Duodenal mucosa (tissue), 2 donors: Measurements from ENCODE around the gene FBXL20.

Experiments
- H3K27ac ChIP-seq: one replicate; pipeline ENCODE4 v1.7.0; 2013; ENCODE audit warnings: low read depth, low read length
- H3K27me3 ChIP-seq, 2 donors: one replicate each; pipeline ENCODE4 v1.7.0; 2013; ENCODE audit warnings: low read length in 2 of 2, control low read depth in 1 of 2; ENCODE audit not compliant: insufficient read depth in 2 of 2, control insufficient read depth in 1 of 2
- H3K36me3 ChIP-seq, 2 donors: one replicate each; pipeline ENCODE4 v1.7.0; 2013; ENCODE audit warnings: low read length in 2 of 2, control low read depth in 1 of 2; ENCODE audit not compliant: insufficient read depth in 2 of 2, control insufficient read depth in 1 of 2
- H3K4me1 ChIP-seq, 2 donors: one replicate each; pipeline ENCODE4 v1.7.0; 2013; ENCODE audit warnings: low read length in 2 of 2, control low read depth in 1 of 2; ENCODE audit not compliant: insufficient read depth in 2 of 2, control insufficient read depth in 1 of 2
- H3K4me3 ChIP-seq, 2 donors: one replicate each; pipeline ENCODE4 v1.7.0; 2013; ENCODE audit warnings: low read length in 2 of 2, low read depth in 1 of 2
- H3K9ac ChIP-seq, 2 donors: one replicate each; pipeline ENCODE4 v1.7.0; 2013; ENCODE audit warnings: low read length in 2 of 2, low read depth in 1 of 2
- H3K9me3 ChIP-seq, 2 donors: one replicate each; pipeline ENCODE4 v1.7.0; 2013; ENCODE audit warnings: low read length in 2 of 2, control low read depth in 1 of 2; ENCODE audit not compliant: control insufficient read depth in 1 of 2

The FBXL20 gene

GRCh38 chr17:39231091-39231561 is 170.3 kb downstream of the FBXL20 start:
- Histone ChIP-seq H3K9me3 (no peaks in the 10 kb centered on the region), H3K9ac (no peak overlapping the region), H3K36me3 (no peaks in the 10 kb centered on the region), H3K27ac (no peak overlapping the region), H3K27me3 (peaks cover 25 to 33% of the 10 kb centered on the region in 2 donors), H3K4me1 (peaks cover 4 to 8% of the 10 kb centered on the region in 2 donors), H3K4me3 (no peak overlapping the region)

- no peaks in the 10 kb centered on the region for H3K9me3 ChIP-seq
- H3K36me3 ChIP-seq = no peaks in the 10 kb centered on the region
- no peak overlapping the region for H3K4me3 ChIP-seq
- no peak overlapping the region for H3K9ac ChIP-seq
- peaks cover 4 to 12% of the 10 kb centered on the region in 2 donors for H3K4me1 ChIP-seq
- H3K27me3 ChIP-seq = peaks cover 31 to 38% of the 10 kb centered on the region in 2 donors
- H3K27ac ChIP-seq = no peak overlapping the region
Observed at GRCh38 chr17:39230361-39230760, 171.1 kb downstream of the FBXL20 start.

GRCh38 chr17:39229274-39229913 is 172.0 kb downstream of the FBXL20 start:
- Histone ChIP-seq H3K9ac (no peak overlapping the region), H3K9me3 (no peaks in the 10 kb centered on the region), H3K4me1 (peaks cover 4 to 14% of the 10 kb centered on the region in 2 donors), H3K36me3 (no peaks in the 10 kb centered on the region), H3K4me3 (no peak overlapping the region), H3K27me3 (peaks cover 41 to 46% of the 10 kb centered on the region in 2 donors), H3K27ac (no peak overlapping the region)

GRCh38 chr17:39227364-39227919 is 174.0 kb downstream of the FBXL20 start:
- Histone ChIP-seq H3K9ac (no peak overlapping the region), H3K9me3 (no peaks in the 10 kb centered on the region), H3K36me3 (no peaks in the 10 kb centered on the region), H3K27me3 (peaks cover 54 to 59% of the 10 kb centered on the region in 2 donors), H3K27ac (no peak overlapping the region), H3K4me3 (no peak overlapping the region), H3K4me1 (peaks cover 4 to 14% of the 10 kb centered on the region in 2 donors)

GRCh38 chr17:39225959-39226683 is 175.3 kb downstream of the FBXL20 start:
- no peaks in the 10 kb centered on the region for H3K36me3 ChIP-seq
- H3K9ac ChIP-seq = no peak overlapping the region
- H3K4me3 ChIP-seq = no peak overlapping the region
- peaks cover 43 to 49% of the 10 kb centered on the region in 2 donors for H3K27me3 ChIP-seq
- H3K9me3 ChIP-seq = no peaks in the 10 kb centered on the region
- peaks cover 4 to 9% of the 10 kb centered on the region in 2 donors for H3K4me1 ChIP-seq
- H3K27ac ChIP-seq = no peak overlapping the region

- no peaks in the 10 kb centered on the region for H3K9me3 ChIP-seq
- H3K4me1 ChIP-seq = peaks cover 4 to 9% of the 10 kb centered on the region in 2 donors
- no peaks in the 10 kb centered on the region for H3K36me3 ChIP-seq
- H3K27ac ChIP-seq = no peak within 1 kb of the TSS
- H3K4me3 ChIP-seq = peak within 1 kb of the TSS in 1 of 2 donors; percentile 16
- peaks cover 42 to 49% of the 10 kb centered on the region in 2 donors for H3K27me3 ChIP-seq
- H3K9ac ChIP-seq = no peak within 1 kb of the TSS
Observed at GRCh38 chr17:39225308-39225958, 176.0 kb downstream of the FBXL20 start, which contains the start of gene STAC2. Gene STAC2 (minus strand): TSS chr17:39225945. CDS start chr17:39225502, 443 bp downstream.

GRCh38 chr17:39224778-39225307 is 176.6 kb downstream of the FBXL20 start:
- H3K27ac ChIP-seq = no peak overlapping the region
- no peak overlapping the region for H3K4me3 ChIP-seq
- H3K9me3 ChIP-seq = no peaks in the 10 kb centered on the region
- no peak overlapping the region for H3K9ac ChIP-seq
- peaks cover 4 to 9% of the 10 kb centered on the region in 2 donors for H3K4me1 ChIP-seq
- peaks cover 42 to 49% of the 10 kb centered on the region in 2 donors for H3K27me3 ChIP-seq
- no peaks in the 10 kb centered on the region for H3K36me3 ChIP-seq

GRCh38 chr17:39223907-39224777 is 177.3 kb downstream of the FBXL20 start:
- Histone ChIP-seq H3K27me3 (peaks cover 42 to 49% of the 10 kb centered on the region in 2 donors), H3K36me3 (no peaks in the 10 kb centered on the region), H3K4me1 (peaks cover 4 to 9% of the 10 kb centered on the region in 2 donors), H3K4me3 (no peak overlapping the region), H3K9me3 (no peaks in the 10 kb centered on the region), H3K27ac (no peak overlapping the region), H3K9ac (no peak overlapping the region)
